Loucy (cell line): Measurements from ENCODE around the gene CYP8B1.

Experiments used
- H2AFZ ChIP-seq: fragments of 200-600 bp; sonication (generic); 2 replicates; pipeline ENCODE4 v1.6.0; 2016; ENCODE audit warnings: antibody characterized with exemption, mild to moderate bottlenecking, low read length, moderate library complexity
- H3F3A ChIP-seq: fragments of 200-600 bp; 2 replicates; pipeline ENCODE4 v1.6.0; 2016; ENCODE audit warnings: antibody characterized with exemption, low read depth, mild to moderate bottlenecking
- H3K27me3 ChIP-seq: fragments of 200-600 bp; sonication (generic); 2 replicates; pipeline ENCODE4 v1.6.1; 2014; ENCODE audit warnings: low read length, mild to moderate bottlenecking; ENCODE audit not compliant: insufficient read depth, poor library complexity, severe bottlenecking
- H3K36me3 ChIP-seq: fragments of 200-600 bp; sonication (generic); 2 replicates; pipeline ENCODE4 v1.6.1; 2016; ENCODE audit warnings: low read length; ENCODE audit not compliant: insufficient read depth
- H3K4me1 ChIP-seq: fragments of 200-600 bp; sonication (generic); 2 replicates; pipeline ENCODE4 v1.5.1; 2014; ENCODE audit warnings: low read length, mild to moderate bottlenecking; ENCODE audit not compliant: insufficient read depth, poor library complexity, severe bottlenecking
- H3K4me2 ChIP-seq: fragments of 200-600 bp; sonication (generic); 2 replicates; pipeline ENCODE4 v1.6.0; 2014; ENCODE audit warnings: antibody characterized with exemption, low read length, low read depth, mild to moderate bottlenecking; ENCODE audit not compliant: poor library complexity, severe bottlenecking
- H3K4me3 ChIP-seq: fragments of 200-600 bp; sonication (generic); 2 replicates; pipeline ENCODE4 v1.5.1; 2014; ENCODE audit warnings: low read length, mild to moderate bottlenecking, mixed read lengths; ENCODE audit not compliant: poor library complexity, severe bottlenecking
- H3K79me2 ChIP-seq: fragments of 200-600 bp; sonication (generic); 2 replicates; pipeline ENCODE4 v1.6.1; 2014; ENCODE audit warnings: low read length; ENCODE audit not compliant: insufficient read depth
- H3K9ac ChIP-seq: fragments of 200-600 bp; sonication (generic); 2 replicates; pipeline ENCODE4 v1.6.0; 2014; ENCODE audit warnings: mild to moderate bottlenecking, low read depth, low read length, moderate library complexity; ENCODE audit not compliant: poor library complexity, severe bottlenecking
- H3K9me2 ChIP-seq: fragments of 200-600 bp; sonication (generic); replicated peaks from 2 replicates; pipeline ENCODE4 v1.6.1; 2016; ENCODE audit warnings: low read depth, low read length, mixed read lengths
- H3K9me3 ChIP-seq: fragments of 200-600 bp; sonication (generic); 2 replicates; pipeline ENCODE4 v1.6.1; 2014; ENCODE audit warnings: mild to moderate bottlenecking, antibody characterized with exemption, low read length, low read depth; ENCODE audit not compliant: insufficient read depth
- H4K20me1 ChIP-seq: fragments of 200-600 bp; sonication (generic); 2 replicates; pipeline ENCODE4 v1.6.0; 2014; ENCODE audit warnings: antibody characterized with exemption, low read length, mild to moderate bottlenecking; ENCODE audit not compliant: insufficient read depth, poor library complexity, severe bottlenecking
- EZH2phosphoT487 ChIP-seq: fragments of 200-600 bp; IDR thresholded peaks from 2 replicates; pipeline ENCODE4 v1.6.1; 2018; ENCODE audit warnings: antibody characterized with exemption, mild to moderate bottlenecking, moderate library complexity, borderline replicate concordance
- TF ChIP-seq, protein P1 (sequence below): fragments of 200-600 bp; sonication (generic); conservative IDR thresholded peaks from 2 replicates; pipeline ENCODE4 v1.5.1; 2014; ENCODE audit warnings: mild to moderate bottlenecking, antibody characterized with exemption, low read length

CYP8B1 gene

DNA sequence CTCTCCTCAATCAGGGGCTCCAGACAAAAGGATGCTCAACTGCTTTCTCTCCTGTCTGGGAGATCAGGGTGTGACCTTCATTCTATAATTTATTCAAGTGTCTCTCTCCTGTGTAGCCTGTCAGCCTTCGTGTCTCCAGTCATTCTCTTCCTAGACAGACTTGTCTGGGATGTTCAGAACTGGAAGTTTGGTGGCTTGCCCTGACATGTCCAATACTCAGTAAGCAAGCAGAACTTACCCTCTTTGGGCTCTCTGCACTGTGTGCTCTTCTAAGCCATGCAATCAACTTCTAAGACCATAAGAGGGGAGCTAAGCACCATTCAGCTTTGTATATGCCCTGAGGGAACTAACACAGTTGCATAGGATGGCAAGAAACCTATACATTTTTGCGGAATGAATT, 52.3 kb downstream of the CYP8B1 start:
- no peaks in the 10 kb centered on the region for H3K9me2 ChIP-seq
- H3K79me2 ChIP-seq = no peaks in the 10 kb centered on the region
- H2AFZ ChIP-seq = peak overlapping the region; percentile 8; the same call in 1 of the 2 replicates
- H3K4me3 ChIP-seq = no peak overlapping the region
- H3F3A ChIP-seq = no peaks in the 10 kb centered on the region
- no peaks in the 10 kb centered on the region for H3K27me3 ChIP-seq
- no peaks in the 10 kb centered on the region for H3K4me1 ChIP-seq
- no peaks in the 10 kb centered on the region for H4K20me1 ChIP-seq
- no peak overlapping the region for H3K4me2 ChIP-seq
- TF ChIP-seq EZH2phosphoT487 = no peak
- TF ChIP-seq, protein P1, sequence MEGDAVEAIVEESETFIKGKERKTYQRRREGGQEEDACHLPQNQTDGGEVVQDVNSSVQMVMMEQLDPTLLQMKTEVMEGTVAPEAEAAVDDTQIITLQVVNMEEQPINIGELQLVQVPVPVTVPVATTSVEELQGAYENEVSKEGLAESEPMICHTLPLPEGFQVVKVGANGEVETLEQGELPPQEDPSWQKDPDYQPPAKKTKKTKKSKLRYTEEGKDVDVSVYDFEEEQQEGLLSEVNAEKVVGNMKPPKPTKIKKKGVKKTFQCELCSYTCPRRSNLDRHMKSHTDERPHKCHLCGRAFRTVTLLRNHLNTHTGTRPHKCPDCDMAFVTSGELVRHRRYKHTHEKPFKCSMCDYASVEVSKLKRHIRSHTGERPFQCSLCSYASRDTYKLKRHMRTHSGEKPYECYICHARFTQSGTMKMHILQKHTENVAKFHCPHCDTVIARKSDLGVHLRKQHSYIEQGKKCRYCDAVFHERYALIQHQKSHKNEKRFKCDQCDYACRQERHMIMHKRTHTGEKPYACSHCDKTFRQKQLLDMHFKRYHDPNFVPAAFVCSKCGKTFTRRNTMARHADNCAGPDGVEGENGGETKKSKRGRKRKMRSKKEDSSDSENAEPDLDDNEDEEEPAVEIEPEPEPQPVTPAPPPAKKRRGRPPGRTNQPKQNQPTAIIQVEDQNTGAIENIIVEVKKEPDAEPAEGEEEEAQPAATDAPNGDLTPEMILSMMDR = no peak
- no peak overlapping the region for H3K9ac ChIP-seq
- no peaks in the 10 kb centered on the region for H3K36me3 ChIP-seq
- H3K9me3 ChIP-seq = no peaks in the 10 kb centered on the region

DNA sequence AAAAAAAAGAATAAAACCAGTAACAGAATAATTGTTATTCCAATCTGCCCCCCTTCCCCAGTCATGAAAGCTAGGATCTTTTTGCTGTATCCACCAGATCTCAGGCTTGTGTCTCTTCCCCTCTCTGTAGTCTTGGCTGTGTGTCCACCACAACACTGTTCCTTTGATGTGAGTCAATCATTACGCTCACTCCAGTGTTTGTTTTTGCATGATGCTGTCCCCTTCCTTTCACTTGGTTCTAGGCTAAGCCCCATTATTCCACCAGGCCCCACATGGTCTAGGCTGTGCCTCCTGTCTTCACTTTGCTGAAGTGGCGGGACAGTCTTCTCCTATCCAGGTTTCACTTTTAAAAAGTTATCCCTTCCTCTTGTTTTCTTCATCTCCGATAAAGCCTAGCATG, 52.9 kb downstream of the CYP8B1 start:
- no peaks in the 10 kb centered on the region for H3K27me3 ChIP-seq
- no peaks in the 10 kb centered on the region for H4K20me1 ChIP-seq
- no peak overlapping the region for H3K4me3 ChIP-seq
- H3K9ac ChIP-seq = no peak overlapping the region
- no peaks in the 10 kb centered on the region for H3F3A ChIP-seq
- H3K9me3 ChIP-seq = no peaks in the 10 kb centered on the region
- H3K4me1 ChIP-seq = no peaks in the 10 kb centered on the region
- no peaks in the 10 kb centered on the region for H3K36me3 ChIP-seq
- no peaks in the 10 kb centered on the region for H3K9me2 ChIP-seq
- no peak overlapping the region for H3K4me2 ChIP-seq
- H2AFZ ChIP-seq = no peak overlapping the region; the same call in 1 of the 2 replicates
- H3K79me2 ChIP-seq = no peaks in the 10 kb centered on the region
- TF ChIP-seq, protein P1 = no peak
- no peak for TF ChIP-seq EZH2phosphoT487
